ENCODE results near the gene TNS3.
A peak's percentile ranks its signal among the peaks of the same experiment; 100 is the strongest.
"Not testable (repeated sequence)": the region's sequence is repeated elsewhere in the genome, so short reads cannot be mapped to it uniquely, and the experiment has no call there.

Gene TNS3

DNA sequence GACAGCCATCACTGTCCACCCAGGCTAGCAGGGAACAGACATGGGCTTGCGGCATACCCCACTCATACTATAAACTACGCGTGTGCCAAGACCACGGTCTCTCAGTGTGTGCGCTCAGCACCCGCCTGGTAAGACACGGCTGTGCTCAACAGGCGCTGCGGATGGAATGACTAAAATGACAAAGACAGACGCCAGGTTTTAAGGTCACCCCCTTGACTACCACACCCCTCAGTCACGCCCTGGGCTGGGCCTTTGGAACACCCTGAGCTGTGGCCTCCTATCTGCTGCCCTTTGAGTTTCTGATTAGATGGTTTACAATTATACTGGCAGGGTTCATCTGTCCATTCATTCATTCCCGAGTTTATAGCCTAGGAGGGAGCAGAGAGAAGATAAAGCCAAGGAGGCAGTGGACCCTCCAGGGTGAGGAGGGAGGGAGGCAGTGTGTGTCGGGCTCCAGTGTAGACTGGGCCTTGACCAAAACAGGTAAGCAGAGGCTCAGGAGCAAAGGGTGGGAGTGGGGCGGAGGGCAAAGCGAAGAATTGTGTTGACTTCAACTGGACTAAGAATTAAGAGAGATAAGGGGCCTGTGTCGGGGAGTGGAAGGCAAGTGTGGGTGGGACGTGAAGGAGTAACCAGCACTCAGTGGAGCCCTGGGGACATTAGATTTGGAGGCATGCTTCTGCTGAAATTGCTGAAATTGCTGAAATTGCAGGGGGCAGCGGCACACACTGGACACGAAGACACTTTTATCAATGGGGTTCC lies 35.0 kb downstream of the TNS3 start:
- no peaks in the 10 kb centered on the region for H3K27me3 Mint-ChIP-seq
- H3K4me3 Mint-ChIP-seq: no peak overlapping the region
- no peaks in the 10 kb centered on the region for H3K4me1 Mint-ChIP-seq
- ATAC-seq (peak; percentile 19), DNase-seq (no peak)
- no peaks in the 10 kb centered on the region for H3K9me3 Mint-ChIP-seq
- H3K27ac Mint-ChIP-seq: no peak overlapping the region

DNA sequence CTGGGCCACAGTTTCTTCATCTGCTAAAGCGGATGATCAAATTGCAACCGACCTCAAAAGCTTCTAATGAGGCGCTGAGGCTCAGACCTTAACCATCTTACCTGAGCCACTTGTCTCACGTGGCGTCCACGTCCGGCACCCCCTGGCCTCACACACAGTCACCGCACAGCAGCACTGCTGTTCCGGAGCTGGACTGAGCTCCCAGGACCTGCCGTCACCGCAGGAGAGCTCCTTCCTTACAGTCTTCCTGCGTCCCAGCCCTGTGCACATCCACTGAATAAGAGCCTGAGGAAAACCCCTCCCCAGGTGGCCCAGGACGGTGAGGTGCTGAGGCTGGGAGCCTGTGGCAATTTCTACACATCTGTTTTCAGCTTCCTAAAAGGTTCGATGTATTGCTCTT lies 35.7 kb downstream of the TNS3 start:
- Mint-ChIP-seq H3K27ac (no peak overlapping the region), H3K4me1 (no peaks in the 10 kb centered on the region), H3K9me3 (no peaks in the 10 kb centered on the region), H3K27me3 (no peaks in the 10 kb centered on the region), H3K4me3 (no peak overlapping the region)
- no peak for ATAC-seq
- DNase-seq: no peak

DNA sequence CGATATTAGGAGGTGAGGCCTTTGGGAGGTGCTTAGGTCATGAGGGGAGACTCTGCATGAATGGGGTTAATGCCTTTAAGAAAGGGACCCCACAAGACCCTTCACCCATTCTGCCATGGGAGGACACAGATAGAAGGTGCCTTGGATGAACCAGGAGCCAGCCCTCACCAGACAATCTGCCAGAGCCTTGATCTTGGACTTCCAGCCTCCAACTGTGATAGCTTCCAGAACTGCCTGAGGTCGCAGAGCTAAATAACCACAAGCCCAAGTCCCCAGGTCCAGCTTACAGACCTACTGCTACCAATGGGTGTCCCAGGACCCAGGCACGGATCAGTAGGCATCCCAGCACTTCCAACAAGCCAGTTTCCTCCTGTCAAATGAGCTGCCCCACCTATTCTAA lies 37.5 kb downstream of the TNS3 start:
- no peak for ATAC-seq
- Mint-ChIP-seq H3K27me3 (peaks cover 12% of the 10 kb centered on the region), H3K4me1 (no peaks in the 10 kb centered on the region), H3K27ac (no peak overlapping the region), H3K4me3 (no peak overlapping the region), H3K9me3 (no peaks in the 10 kb centered on the region)
- no peak for DNase-seq

DNA sequence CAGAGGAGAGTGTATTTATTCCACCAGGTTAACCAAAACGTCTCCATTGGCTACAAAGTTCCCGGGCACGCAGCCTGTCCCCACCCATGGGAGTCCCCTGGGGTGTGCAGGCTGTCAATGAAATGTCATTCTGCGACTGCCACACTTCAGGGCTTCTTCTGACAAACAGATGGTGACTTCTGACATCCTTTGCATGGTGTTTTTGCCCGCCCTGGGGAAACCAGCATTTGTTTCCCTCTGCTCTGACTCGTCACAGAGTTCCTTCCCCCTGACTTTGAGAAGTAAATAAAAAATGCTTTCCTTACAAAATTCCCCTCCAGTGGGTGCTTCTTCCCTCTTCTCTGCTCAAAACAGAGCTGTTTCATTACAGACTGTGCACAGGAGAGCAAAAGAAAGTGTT lies 38.2 kb downstream of the TNS3 start:
- ATAC-seq (no peak), DNase-seq (no peak)
- Mint-ChIP-seq H3K9me3 (no peaks in the 10 kb centered on the region), H3K27ac (no peak overlapping the region), H3K4me3 (no peak overlapping the region), H3K4me1 (no peaks in the 10 kb centered on the region), H3K27me3 (peaks cover 19% of the 10 kb centered on the region)

DNA sequence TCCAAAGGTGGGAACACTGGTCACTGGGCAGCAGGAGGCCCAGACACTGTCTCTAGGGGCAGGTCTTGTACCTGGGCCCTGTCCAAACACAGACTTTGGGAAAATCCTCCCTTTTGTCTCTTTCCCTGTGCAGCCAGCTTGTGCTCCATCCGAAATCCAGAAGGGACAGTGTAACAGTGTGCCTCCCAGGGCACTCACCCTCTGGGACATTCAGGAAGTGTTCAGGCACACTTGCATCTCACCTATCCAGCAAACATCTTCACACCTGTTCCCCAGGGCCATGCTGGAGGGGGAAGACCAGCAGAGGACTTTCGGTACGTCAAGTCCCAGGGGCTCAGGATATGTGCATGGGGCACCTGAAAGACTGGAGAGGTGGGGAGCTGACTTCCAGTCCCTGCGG lies 38.9 kb downstream of the TNS3 start:
- Mint-ChIP-seq H3K27ac (no peak overlapping the region), H3K27me3 (peaks cover 26% of the 10 kb centered on the region), H3K4me3 (no peak overlapping the region), H3K9me3 (no peaks in the 10 kb centered on the region), H3K4me1 (no peaks in the 10 kb centered on the region)
- ATAC-seq (no peak), DNase-seq (no peak)

DNA sequence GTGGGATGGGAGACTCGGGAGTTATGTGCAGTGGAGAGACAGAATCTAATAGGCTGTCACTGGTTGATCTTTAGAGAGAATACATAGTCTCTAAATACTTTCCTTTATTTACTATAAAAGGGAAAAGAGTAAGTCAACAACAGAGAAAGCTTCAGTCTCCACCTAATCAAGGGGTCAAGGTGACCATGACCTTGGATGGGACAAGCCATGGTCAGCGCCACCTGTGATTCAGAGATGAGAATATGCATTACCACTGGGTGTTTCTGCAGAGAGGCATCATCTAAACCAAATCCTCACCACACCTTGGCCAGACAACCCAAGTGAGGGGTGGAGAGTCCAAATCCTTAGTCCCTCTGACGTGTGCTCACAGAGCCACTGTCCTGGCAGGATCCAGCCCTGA lies 39.9 kb downstream of the TNS3 start:
- Mint-ChIP-seq H3K9me3 (no peaks in the 10 kb centered on the region), H3K27me3 (peaks cover 30% of the 10 kb centered on the region), H3K27ac (no peak overlapping the region), H3K4me3 (no peak overlapping the region), H3K4me1 (no peaks in the 10 kb centered on the region)
- ATAC-seq (no peak), DNase-seq (no peak)

DNA sequence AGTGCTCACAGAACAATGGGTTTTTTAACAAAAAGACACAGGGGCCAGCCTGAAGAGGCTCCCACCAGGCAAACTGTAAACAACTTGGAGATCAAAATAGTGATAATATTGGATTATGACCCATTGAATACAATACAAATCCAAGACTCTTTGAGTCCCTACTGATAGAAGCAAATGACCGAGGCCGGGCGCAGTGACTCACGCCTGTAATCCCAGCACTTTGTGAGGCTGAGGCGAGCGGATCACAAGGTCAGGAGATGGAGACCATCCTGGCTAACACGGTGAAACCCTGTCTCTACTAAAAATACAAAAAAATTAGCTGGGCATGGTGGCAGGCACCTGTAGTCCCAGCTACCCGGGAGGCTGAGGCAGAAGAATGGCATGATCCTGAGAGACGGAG lies 40.4 kb downstream of the TNS3 start:
- not testable (repeated sequence) for H3K9me3 Mint-ChIP-seq, ATAC-seq, H3K4me1 Mint-ChIP-seq, DNase-seq, H3K4me3 Mint-ChIP-seq
- H3K27me3 Mint-ChIP-seq: peaks cover 32% of the 10 kb centered on the region
- H3K27ac Mint-ChIP-seq: peak overlapping the region in 1 of 2 donors; percentile 92

DNA sequence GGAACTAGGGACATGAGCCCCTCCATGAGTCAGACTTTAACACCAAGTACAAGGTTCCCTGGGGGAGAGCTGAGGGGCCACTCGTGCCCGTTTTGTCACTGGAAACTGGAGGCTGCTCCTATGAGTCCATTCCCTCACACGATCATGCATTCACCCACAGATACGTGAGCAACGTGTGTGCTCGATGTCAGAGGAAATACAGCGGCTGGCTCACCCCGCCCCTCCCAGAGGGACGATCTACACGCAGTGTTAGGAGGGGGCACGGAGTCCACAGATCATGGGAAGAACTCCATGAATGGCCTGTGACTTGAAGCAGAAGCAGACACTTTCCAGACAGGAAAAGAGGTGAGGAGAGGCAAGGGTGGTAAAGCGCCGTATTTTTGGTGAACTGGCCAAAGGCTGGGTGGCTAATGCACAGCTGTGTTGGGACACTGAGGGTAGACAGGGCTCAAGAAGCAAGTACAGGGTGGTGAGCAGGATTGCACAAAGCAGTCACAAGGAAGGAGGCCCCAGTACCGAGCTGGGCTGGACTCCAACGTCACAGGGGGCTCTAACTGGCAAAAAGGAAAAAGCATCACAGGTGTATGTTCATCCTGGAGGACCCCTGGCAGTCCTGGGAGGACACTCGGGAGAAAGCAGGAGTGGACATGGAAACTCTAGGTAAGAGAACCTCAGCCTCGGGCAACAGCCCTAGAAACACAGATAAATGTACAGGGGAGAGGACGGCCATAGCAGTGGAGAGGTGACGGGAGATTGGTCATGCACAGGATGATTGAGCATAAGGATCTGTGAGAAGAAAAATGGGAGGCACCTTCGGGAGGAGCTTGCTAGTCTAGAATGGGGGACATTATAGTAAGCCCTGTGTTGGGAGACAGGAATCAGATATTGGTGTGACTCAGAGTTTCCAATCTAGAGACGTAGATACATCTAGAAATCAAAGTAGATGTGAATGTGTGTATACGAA lies 41.2 kb downstream of the TNS3 start:
- ATAC-seq (no peak), DNase-seq (no peak)
- H3K27me3 Mint-ChIP-seq: peaks cover 40% of the 10 kb centered on the region
- no peaks in the 10 kb centered on the region for H3K4me1 Mint-ChIP-seq
- no peak overlapping the region for H3K27ac Mint-ChIP-seq
- H3K9me3 Mint-ChIP-seq: no peaks in the 10 kb centered on the region
- H3K4me3 Mint-ChIP-seq: no peak overlapping the region

DNA sequence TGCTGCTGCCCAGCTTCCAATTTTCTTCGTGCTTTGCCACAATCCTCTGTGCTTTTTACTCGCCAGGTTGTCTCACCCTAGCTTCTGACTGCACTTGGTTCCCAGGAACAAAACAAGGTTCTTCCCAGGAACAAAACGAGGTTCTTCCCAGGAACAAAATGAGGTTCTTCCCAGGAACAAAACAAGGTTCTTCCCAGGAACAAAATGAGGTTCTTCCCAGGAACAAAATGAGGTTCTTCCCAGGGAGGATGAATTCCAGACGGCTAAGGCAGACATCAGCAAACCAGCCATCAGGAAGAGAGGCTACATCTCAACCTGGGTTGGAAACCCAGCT lies 41.9 kb downstream of the TNS3 start:
- no peaks in the 10 kb centered on the region for H3K4me1 Mint-ChIP-seq
- H3K27me3 Mint-ChIP-seq: peaks cover 47% of the 10 kb centered on the region
- H3K4me3 Mint-ChIP-seq: no peak overlapping the region
- no peak for ATAC-seq
- H3K27ac Mint-ChIP-seq: no peak overlapping the region
- no peaks in the 10 kb centered on the region for H3K9me3 Mint-ChIP-seq
- no peak for DNase-seq

DNA sequence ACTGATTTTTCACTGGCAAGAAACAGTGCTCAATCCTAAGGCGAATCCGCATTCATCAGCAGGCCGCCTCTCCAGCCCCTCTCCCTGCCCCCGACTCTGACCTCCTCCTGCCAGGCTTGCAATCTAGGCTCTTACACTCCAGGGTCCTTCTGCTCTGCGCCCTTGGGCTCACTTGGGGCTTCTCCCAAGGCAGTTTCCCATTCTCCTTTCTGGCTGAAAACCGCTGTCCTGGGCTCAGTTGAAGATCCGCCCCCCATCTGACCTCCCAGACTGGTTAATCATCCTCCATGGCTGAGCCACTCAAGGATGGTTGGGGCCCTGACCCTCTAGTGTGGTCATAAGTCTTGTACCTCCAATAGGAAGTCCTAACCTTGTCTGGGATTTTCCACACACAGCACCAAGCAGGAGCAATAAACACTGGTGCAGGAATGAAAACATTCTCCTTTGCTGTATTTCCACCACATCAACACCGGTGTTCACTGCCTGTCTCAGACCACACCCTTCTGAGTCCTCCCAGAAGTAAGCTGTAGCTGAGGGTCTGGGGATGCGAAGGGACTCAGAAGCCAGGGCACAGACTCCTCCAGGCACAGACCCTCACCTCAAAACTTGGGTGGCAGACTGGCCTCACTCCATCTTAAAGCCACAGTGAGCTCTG lies 42.4 kb downstream of the TNS3 start:
- DNase-seq (no peak), ATAC-seq (no peak)
- no peak overlapping the region for H3K4me3 Mint-ChIP-seq
- no peaks in the 10 kb centered on the region for H3K9me3 Mint-ChIP-seq
- H3K27me3 Mint-ChIP-seq: peaks cover 51% of the 10 kb centered on the region
- no peaks in the 10 kb centered on the region for H3K4me1 Mint-ChIP-seq
- no peak overlapping the region for H3K27ac Mint-ChIP-seq

DNA sequence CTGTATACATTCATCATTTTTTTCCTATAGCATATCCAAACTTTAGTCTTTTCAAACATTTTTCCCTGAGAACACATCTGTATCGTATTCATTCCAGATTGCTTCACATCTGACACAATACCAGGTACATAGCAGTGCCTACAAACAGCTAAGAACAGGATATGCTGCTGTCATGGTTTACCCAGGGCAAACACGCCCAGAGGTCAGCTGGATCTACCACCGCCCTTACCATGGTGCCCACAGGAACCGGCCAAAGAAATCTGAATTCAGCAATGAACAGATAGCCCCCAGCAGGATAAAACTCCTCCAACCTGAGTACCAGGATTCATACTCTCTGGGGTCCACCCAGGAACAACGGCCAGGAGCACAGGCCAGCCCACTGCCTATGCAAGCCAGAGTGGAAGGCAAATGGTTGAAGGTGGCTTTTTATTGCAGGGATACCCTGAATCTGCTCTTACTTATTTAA lies 43.0 kb downstream of the TNS3 start:
- H3K9me3 Mint-ChIP-seq: no peaks in the 10 kb centered on the region
- ATAC-seq: no peak
- no peak overlapping the region for H3K4me3 Mint-ChIP-seq
- DNase-seq: no peak
- no peaks in the 10 kb centered on the region for H3K4me1 Mint-ChIP-seq
- H3K27ac Mint-ChIP-seq: no peak overlapping the region
- peaks cover 51% of the 10 kb centered on the region for H3K27me3 Mint-ChIP-seq

DNA sequence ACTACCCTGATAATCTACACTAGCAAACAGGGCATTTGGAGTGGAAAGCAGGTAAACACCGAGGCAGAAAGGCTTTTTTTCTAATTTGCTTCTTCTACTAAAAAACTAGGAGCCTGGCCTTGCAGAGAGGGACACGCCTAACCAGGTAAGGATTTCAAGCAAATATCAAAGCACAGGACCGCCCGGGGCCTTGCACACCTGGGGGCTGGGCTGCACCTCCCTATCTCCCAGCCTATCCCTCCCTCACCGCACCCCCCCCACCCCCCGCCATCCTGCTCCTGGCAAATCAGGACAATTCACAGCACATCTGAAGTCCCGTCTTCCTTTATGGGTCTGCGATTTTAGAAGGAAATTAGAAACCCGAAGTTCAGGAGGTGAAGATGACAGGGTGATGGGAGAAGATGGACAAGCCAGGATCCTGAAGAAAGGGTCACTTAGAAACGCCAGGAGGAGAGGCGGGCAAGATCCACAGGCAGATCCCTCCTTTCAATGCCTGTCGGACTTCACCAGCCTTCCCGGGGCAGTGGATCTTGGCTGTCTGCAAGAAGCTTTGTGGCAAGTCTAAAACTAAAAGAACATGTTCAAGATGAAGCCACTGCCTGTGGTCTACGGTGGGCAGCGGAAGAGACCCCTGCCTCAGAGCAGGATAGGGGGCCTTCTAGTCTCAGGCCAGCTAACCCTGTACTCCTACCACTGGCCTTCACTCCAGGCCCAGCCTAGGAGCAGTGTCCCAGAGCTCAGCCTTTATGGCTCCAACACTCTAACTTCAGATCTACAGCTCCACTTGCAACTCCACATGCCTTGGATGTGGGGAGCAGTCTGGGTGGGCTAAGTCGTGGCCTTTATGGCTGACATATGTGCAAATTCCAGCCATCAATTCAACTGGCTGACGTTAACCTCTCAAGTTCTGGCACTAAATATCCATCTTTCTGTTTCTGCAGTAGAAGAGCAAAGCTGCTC lies 43.9 kb downstream of the TNS3 start:
- Mint-ChIP-seq H3K27ac (no peak overlapping the region), H3K4me3 (no peak overlapping the region), H3K9me3 (no peaks in the 10 kb centered on the region), H3K4me1 (no peaks in the 10 kb centered on the region), H3K27me3 (peaks cover 51% of the 10 kb centered on the region)
- DNase-seq (no peak), ATAC-seq (no peak)

DNA sequence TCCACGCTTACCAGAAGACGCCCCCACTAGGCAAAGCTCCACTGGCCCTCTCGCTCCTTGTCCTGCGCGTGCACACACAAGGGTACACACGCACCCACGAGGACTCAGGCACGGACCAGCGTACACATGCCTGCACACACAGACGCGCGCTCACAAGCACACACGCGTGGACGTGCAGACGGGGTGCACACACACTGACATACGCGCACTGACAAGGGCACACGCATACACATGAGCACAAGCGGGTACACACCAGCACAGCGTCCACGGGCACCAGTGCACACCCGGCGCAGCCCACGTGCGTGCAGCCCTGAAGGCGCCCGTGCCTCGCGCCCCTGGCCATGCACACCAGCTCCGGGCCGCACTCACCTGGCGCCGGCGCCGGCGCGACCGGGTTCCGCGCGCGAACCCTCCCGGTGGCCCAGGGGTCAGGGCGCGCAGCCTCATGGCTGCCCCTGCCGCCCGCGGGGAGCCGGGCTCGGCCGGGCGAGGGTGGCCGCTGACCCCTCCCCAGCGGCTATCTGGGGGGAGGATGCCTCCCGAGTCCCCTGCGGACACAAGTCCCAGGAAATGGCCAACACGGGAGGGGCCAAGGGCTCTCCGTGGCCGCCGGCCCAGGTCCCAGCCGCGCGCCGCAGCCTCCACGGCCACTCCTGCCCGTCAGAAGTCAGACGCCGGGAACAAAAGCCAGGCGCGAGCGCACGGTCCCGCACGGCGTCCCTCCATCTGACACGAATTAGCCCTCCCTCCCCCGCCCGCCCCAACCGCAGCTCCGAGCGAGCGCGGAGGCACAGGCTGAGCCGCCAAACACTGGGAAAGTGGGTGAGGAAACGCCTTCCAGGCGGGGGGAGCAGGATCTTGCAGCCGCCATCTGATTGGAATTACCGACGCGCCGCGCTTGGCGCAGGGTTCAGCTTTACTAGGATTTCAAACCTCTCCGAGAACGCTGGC lies 45.0 kb downstream of the TNS3 start:
- Mint-ChIP-seq H3K4me1 (no peaks in the 10 kb centered on the region), H3K27ac (no peak overlapping the region), H3K4me3 (no peak overlapping the region), H3K27me3 (peaks cover 51% of the 10 kb centered on the region), H3K9me3 (no peaks in the 10 kb centered on the region)
- DNase-seq: no peak
- peak; percentile 22 for ATAC-seq

Data from stimulated activated naive CD8-positive, alpha-beta T cell treated with anti-CD3 and anti-CD28 coated beads, Interleukin-15, amount 100 ng/mL, for 72 hours (primary cell).